ENCODE measurements around the gene KIF26B. TPM values are rescaled to one million over a fixed set of nuclear protein-coding genes. Genes with fewer than 3 reads are reported as not detected.

Gene KIF26B
- total RNA-seq, 1 experiment from 2014 or later, result 1.2 TPM

- POLR2A ChIA-PET, result interaction anchor here (1.1 to 1.2 kb wide), 2 partner anchors 11 to 32 kb away, joined by 3 to 5 read pairs; no protein-coding TSS in a partner anchor
- TF ChIP-seq STAT6 (CRISPR knock-in tag; conservative IDR thresholded peaks at IDR 0.05; ENCODE audit: low read depth), result no peak
- no peak for TF ChIP-seq NFE2L1 (CRISPR knock-in tag; IDR thresholded peaks at IDR 0.05)
- no peak for TF ChIP-seq ZSCAN18 (CRISPR knock-in tag; IDR thresholded peaks at IDR 0.05)
- TF ChIP-seq PREB (CRISPR knock-in tag; IDR thresholded peaks at IDR 0.05; ENCODE audit: borderline replicate concordance), result no peak
- TF ChIP-seq ZBTB21 (CRISPR knock-in tag; IDR thresholded peaks at IDR 0.05; ENCODE audit: borderline replicate concordance), result no peak
- no peak for TF ChIP-seq HMGA2 (CRISPR knock-in tag; IDR thresholded peaks at IDR 0.05)
- TF ChIP-seq TEAD4 (CRISPR knock-in tag; IDR thresholded peaks at IDR 0.05), result no peak
- TF ChIP-seq ZBTB43 (CRISPR knock-in tag; IDR thresholded peaks at IDR 0.05), result no peak
- TF ChIP-seq, protein P1, sequence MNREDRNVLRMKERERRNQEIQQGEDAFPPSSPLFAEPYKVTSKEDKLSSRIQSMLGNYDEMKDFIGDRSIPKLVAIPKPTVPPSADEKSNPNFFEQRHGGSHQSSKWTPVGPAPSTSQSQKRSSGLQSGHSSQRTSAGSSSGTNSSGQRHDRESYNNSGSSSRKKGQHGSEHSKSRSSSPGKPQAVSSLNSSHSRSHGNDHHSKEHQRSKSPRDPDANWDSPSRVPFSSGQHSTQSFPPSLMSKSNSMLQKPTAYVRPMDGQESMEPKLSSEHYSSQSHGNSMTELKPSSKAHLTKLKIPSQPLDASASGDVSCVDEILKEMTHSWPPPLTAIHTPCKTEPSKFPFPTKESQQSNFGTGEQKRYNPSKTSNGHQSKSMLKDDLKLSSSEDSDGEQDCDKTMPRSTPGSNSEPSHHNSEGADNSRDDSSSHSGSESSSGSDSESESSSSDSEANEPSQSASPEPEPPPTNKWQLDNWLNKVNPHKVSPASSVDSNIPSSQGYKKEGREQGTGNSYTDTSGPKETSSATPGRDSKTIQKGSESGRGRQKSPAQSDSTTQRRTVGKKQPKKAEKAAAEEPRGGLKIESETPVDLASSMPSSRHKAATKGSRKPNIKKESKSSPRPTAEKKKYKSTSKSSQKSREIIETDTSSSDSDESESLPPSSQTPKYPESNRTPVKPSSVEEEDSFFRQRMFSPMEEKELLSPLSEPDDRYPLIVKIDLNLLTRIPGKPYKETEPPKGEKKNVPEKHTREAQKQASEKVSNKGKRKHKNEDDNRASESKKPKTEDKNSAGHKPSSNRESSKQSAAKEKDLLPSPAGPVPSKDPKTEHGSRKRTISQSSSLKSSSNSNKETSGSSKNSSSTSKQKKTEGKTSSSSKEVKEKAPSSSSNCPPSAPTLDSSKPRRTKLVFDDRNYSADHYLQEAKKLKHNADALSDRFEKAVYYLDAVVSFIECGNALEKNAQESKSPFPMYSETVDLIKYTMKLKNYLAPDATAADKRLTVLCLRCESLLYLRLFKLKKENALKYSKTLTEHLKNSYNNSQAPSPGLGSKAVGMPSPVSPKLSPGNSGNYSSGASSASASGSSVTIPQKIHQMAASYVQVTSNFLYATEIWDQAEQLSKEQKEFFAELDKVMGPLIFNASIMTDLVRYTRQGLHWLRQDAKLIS (CRISPR knock-in tag; IDR thresholded peaks at IDR 0.05; ENCODE audit: borderline replicate concordance), result no peak
- TF ChIP-seq ELF4 (CRISPR knock-in tag; IDR thresholded peaks at IDR 0.05; ENCODE audit: low read depth), result no peak
- TF ChIP-seq ZNF396 (CRISPR knock-in tag; IDR thresholded peaks at IDR 0.05; ENCODE audit: borderline replicate concordance), result no peak
- TF ChIP-seq ZNF232 (CRISPR knock-in tag; IDR thresholded peaks at IDR 0.05), result no peak
- TF ChIP-seq NFATC4 (CRISPR knock-in tag; IDR thresholded peaks at IDR 0.05), result no peak
- no peak for TF ChIP-seq CREM (CRISPR knock-in tag; IDR thresholded peaks at IDR 0.05)
- TF ChIP-seq RORB (CRISPR knock-in tag; IDR thresholded peaks at IDR 0.05), result no peak
- TF ChIP-seq SMAD4 (CRISPR knock-in tag; IDR thresholded peaks at IDR 0.05), result no peak
- TF ChIP-seq PRDM15 (CRISPR knock-in tag; IDR thresholded peaks at IDR 0.05), result no peak
- Mint-ChIP-seq H3K27ac (no peak overlapping the region), H3K4me1 (peaks cover 42% of the 10 kb centered on the region), H3K9me3 (peaks cover 27% of the 10 kb centered on the region), H3K27me3 (ENCODE audit: low read depth) (no peaks in the 10 kb centered on the region; the same call in 1 of the 2 replicates), H3K4me3 (no peak overlapping the region), H3K36me3 (peaks cover 5% of the 10 kb centered on the region)
- CTCF ChIA-PET, result no interaction called here
- peak; percentile 55 for ATAC-seq
- no peak for DNase-seq (ENCODE audit: low spot score)
Measured at GRCh38 chr1:245654460-245655050, 499.8 kb downstream of the KIF26B start.
